Sigmoid colon (tissue), 4 donors: ENCODE results near the gene GEMIN8.
A peak's percentile ranks its signal among the peaks of the same experiment; 100 is the strongest.

ENCODE experiments used
- EP300 ChIP-seq, 4 donors: sonication (generic); formaldehyde crosslinking; IDR thresholded peaks; one replicate each; pipeline ENCODE4 v1.6.1; 2017; ENCODE audit warnings: antibody characterized with exemption in 4 of 4
- POLR2A ChIP-seq, 2 donors: fragments of 450-650 bp; IDR thresholded peaks; one replicate each; pipeline ENCODE4 v1.6.1; 2016; ENCODE audit warnings: antibody characterized with exemption in 2 of 2, mild to moderate bottlenecking in 2 of 2, moderate library complexity in 2 of 2
- POLR2AphosphoS5 ChIP-seq, 4 donors: sonication (generic); formaldehyde crosslinking; IDR thresholded peaks; one replicate each; pipeline ENCODE4 v1.6.1; 2017; ENCODE audit warnings: antibody characterized with exemption in 4 of 4
- TF ChIP-seq, protein P1 (sequence below), 4 experiments: fragments of 450-650 bp in 3 of 4; fragments of 200-600 bp in 1 of 4; IDR thresholded peaks; one replicate each; pipeline ENCODE4 v1.5.1; 2016 to 2019; ENCODE audit warnings: antibody characterized with exemption in 4 of 4, mild to moderate bottlenecking in 3 of 4, moderate library complexity in 2 of 4

DNA sequence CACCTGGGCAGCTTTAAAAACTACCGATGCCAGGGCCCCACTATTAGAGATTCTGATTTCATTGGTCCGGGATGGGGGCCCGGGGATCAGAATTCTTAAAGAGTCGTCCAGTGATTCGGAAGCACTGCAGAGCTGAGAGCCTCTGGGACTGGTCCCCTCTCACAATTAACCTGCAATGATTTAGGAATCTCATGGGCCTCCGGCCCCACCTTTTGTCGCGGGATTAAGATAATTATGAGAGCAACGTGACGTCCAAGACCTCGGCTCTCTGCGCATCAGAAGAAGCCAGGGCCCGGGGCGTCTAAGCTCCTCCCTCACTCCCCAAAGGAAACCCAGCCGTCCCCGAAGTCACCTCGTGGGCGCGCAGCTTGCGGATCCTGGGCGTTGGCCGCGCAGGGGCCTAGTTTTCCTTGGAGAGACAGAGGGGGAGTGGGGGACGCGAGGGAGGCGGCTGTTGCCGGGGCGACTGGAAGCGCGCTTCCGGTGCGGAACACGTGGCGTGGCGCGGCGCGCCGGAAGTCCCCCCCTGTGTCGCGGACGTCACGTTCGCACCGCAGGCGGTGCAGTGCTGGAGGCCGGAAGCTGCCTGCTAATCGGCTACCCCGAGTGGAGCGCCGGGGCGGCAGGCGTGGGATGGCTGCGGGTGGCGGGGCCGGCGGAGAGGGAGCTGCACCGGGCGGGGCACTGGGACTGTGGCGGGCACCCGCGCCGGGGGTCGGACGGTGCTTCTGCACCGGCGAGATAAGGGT is at the start of gene GEMIN8:
- TF ChIP-seq POLR2AphosphoS5 (IDR thresholded peaks at IDR 0.05): peak; percentile 75 to 90 (median 88)
- peak; percentile 50 to 59 for TF ChIP-seq POLR2A (IDR thresholded peaks at IDR 0.05)
- TF ChIP-seq, protein P1, sequence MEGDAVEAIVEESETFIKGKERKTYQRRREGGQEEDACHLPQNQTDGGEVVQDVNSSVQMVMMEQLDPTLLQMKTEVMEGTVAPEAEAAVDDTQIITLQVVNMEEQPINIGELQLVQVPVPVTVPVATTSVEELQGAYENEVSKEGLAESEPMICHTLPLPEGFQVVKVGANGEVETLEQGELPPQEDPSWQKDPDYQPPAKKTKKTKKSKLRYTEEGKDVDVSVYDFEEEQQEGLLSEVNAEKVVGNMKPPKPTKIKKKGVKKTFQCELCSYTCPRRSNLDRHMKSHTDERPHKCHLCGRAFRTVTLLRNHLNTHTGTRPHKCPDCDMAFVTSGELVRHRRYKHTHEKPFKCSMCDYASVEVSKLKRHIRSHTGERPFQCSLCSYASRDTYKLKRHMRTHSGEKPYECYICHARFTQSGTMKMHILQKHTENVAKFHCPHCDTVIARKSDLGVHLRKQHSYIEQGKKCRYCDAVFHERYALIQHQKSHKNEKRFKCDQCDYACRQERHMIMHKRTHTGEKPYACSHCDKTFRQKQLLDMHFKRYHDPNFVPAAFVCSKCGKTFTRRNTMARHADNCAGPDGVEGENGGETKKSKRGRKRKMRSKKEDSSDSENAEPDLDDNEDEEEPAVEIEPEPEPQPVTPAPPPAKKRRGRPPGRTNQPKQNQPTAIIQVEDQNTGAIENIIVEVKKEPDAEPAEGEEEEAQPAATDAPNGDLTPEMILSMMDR (IDR thresholded peaks at IDR 0.05): no peak
- peak in 1 of 4 donors; percentile 24 for TF ChIP-seq EP300 (IDR thresholded peaks at IDR 0.05)
